CD4-positive, alpha-beta T cell treated with Interleukin-6 for 4 hours (primary cell): ENCODE results near the gene KIF7.

Source experiments
- DNase-seq: peaks from one replicate; pipeline ENCODE4 v3.0.0-alpha.2; 2020; ENCODE audit warnings: mixed read lengths

KIF7 gene

DNA sequence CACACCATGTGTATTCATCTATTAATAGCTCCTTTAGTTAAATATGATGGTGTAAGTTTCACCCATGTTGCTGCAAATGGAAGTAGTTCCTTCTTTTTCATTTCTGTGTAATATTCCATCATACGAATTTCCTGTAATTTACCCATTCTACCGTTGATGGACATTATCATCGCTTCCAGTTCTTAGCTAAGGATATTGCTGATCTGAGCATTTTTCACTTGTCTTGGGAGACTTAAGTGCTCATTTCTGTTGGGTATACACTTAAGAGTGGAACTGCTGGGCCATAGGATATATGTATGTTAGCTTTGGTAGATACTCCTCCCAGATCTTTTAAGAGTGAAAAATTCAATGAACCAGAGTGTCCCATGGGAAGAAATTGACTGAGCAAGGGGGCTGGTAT lies 12.9 kb upstream of the KIF7 start:
- DNase-seq, result no peak

- no peak for DNase-seq
Measured at GRCh38 chr15:89667706-89667960, 12.4 kb upstream of the KIF7 start.

DNA sequence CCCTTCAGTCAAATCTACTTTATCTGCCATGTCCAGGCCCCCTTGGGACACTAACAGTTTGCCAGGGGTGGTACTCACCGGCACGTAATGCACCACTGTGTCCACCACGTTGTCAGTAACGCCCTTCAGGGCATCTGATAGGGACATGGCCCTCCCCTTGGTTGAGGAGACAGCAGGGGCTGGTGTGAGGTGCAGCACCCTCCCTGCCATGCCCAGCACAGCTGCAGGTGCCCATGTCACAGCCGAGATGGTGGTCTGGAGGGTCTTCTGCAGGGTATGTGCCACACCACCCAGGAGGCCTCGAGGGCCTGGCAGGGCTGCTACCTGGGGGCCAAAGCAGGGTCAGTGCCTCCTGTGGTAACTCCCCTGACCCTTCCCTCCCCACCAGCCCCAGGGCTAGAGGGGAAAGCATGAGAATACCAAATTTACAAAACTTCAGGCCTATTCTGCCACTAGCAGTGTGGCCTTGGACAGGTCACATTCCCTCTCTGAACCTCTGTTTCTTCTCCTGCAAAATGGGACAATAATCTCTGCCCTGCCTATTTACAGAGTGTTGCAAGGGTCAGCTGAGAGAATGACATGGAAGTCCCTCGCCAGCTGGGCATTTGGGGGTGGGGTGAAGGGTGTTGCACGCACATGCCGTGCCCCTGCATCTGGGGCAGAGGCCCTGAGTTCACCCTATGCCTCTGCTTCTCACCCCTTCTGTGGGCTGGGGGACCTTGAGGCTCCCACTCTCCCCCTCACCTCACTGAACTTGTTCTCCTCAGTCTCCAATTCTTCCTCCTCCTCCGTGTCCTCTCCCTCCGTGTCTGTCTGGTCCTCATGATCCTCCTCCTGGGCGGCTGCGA lies 11.8 kb upstream of the KIF7 start:
- DNase-seq, result no peak

- no peak for DNase-seq
Measured at GRCh38 chr15:89666184-89666857, 11.1 kb upstream of the KIF7 start.

DNA sequence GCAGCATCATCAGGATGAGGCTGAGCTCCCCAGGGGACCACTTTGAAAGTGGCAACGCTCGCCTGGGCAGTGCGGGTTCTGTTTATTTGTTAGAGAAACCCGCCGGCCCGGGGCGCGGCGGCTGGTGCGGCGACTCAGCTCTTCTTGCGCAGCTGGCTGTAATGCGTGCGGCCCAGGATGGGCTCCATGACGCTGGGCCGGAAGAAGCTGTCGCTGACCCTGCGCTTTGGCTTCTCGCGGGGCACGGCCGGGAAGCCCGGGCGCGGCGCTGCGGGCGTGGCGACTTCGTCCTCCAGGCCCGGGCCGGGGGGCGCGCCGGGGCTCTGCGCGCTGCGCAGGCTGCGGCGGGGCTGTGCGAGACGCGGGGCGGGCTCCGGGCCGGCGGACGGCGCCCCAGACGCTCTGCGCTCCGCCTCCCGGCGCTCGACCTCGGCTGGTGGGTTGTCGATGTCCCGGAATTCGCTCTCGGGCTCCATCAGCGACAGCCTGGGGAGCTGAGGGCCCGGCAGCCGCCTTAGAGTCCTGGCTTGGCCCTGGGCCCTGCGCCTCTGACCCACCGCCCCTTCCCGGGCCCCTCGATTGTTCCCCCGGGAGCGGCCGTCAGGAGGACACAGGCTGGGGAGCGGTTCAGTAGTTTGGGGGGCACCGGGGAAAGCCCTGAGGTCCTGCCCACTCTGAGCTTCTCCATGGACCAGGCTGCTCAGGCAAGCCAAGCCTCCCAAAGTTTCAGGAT lies 10.3 kb upstream of the KIF7 start:
- DNase-seq, result no peak

GRCh38 chr15:89664441-89665350 lies 9.4 kb upstream of the KIF7 start:
- no peak for DNase-seq

DNA sequence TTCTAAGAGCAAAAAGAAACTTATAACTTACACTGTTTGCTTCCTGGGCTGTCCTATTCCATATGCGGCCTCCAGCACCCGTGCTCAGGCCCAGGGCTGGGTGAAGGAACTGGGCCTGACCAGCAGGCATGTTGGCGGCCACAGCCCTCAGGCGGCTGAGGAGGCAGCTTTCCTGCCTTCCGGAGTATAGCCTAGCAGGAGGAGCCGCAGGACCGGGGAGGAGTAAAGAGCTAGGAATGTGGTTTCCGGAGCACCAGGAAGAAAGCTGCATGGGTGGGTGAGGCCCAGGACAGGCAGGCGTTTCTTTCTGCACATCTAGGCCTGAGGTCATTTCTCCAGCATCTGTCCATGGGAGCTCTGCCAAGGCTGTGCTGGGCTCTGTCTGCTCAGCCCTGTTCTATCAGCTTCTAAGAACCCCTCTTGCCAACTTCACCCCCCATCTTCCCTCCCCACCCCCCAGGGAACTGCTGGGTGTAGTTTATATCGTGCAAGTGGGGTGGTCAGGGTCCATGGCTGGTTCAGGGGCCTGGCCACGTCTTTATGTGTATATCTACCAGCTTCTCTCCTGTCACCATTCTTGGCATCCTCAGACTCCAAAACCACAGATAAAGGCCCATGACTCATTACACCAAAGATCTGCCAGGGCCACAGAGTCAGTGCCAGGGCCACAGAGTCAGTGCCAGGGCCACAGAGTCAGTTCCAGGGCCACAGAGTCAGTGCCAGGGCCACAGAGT lies 7.8 kb upstream of the KIF7 start:
- DNase-seq, result no peak

GRCh38 chr15:89660556-89660955 lies 5.3 kb upstream of the KIF7 start:
- no peak for DNase-seq

DNA sequence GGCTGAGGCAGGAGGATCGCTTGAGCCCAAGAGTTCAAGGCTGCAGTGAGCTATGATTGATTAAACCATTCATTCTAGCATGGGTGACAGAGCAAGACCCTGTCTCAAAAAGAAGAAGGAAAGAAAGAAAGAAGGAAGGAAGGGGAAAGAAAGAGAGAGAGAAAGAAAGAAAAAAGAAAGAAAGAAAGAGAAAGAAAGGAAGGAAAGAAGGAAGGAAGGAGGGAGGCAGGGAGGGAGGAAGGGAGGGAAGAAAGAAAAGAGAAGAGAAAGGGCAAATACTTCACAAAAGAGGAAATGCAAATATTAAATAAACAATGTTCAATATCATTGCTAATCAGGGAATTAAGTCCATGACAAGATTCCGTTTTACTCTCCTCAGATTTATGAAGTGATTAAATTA lies 4.0 kb upstream of the KIF7 start:
- no peak for DNase-seq

DNA sequence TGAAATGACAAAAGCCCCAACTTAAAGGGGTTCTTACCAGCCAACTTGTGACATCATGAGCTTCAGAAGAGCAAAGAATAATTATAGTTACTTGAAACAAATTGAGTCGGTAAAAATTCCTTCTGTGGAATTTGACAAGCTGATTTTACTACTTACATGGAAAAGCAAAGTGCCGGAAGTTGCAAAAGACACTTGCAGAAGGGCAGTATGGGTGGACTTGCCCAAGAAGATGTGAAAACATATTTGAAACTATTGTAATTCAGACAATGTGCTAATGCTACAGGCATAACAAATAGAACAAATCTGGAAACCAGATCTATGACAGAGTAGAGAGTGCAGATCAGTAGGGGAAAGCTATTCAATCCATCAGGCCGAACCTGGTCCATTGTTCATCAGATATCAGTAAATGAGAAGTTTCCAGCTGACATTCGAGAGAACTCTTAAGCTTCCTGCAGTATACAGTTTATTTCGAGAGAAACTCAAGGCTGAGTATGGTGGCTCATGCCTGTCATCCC lies 2.5 kb upstream of the KIF7 start:
- DNase-seq, result no peak

- no peak for DNase-seq
Measured at GRCh38 chr15:89656116-89656815, 999 bp upstream of the KIF7 start.

DNA sequence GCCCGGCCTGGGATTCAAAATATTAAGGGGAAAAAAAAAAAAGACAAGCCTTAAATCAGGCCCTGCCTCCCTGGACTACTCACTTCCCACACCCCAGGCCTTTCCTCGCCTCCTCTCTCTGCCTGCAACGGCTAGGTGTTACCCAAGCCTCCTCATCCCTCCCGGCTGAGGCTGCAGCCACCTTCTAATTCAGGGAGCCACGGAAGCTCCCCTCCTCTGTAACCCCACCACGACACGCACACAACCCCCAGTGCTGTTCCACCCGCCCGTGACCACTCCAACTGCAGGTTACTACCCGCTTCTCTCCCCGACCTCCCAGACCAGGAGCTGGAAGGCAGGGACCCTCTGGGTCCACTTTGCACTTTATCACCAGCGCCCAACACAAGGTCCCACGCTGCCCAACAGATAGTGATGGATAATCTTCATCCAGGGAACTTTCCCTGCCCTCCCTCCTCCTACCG lies 936 bp downstream of the KIF7 start:
- no peak for DNase-seq

DNA sequence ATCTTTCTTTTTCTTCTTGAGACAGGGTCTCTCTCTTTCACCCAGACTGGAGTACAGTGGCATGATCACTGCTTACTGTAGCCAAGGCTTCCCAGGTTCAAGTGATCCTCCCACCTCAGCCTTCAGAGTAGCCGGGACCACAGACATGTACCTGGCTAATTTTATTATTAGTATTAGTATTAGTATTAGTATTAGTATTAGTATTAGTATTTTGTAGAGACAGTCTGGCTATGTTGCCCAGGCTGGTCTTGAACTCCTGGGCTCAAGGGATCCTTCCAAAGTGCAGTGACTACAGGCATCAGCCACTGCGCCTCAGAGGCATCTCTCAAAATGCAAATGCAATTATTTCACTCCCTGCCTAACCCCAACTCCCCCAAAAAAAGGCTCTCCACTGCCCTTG lies 1.7 kb downstream of the KIF7 start:
- no peak for DNase-seq

DNA sequence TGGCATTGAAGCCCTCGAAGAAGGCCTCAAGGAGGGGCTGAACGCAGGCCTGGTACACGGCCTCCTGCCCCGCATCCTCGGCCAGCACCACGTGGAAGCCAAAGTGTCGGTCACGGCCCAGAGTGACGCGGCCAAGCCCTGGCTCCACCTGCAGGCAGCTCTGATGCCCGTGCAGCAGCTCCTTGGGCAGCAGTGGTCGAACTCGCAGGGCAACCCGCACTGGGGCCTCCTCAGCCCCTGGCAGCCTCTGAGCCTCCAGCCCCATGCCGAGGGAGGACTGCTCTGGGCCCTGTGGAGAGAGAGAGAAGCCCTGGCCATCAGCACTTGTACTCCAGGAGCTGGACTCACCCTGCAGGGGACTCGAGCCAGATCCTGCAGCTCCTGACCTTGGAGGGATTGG lies 2.6 kb downstream of the KIF7 start:
- no peak for DNase-seq

DNA sequence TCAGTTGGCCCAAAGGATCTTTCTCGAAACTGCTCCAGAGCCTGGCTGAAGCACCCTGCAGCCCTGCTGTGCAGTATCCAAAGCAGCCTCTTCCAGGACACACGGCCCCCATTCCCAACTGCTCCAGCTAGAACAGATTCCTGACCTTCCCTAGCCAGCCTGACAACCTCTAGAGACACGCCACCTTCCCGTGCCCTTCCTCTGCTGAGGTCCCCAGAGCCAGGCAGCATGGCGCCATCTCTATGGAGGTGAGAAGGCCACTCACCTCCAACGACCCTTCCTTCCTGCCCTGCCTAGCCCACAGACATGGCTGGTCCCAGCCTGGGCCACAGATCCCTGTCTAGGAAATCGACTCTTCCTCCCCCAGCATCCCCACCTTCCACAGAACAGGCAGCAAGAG lies 3.1 kb downstream of the KIF7 start:
- DNase-seq, result no peak

GRCh38 chr15:89649716-89650115 lies 5.6 kb downstream of the KIF7 start:
- no peak for DNase-seq

DNA sequence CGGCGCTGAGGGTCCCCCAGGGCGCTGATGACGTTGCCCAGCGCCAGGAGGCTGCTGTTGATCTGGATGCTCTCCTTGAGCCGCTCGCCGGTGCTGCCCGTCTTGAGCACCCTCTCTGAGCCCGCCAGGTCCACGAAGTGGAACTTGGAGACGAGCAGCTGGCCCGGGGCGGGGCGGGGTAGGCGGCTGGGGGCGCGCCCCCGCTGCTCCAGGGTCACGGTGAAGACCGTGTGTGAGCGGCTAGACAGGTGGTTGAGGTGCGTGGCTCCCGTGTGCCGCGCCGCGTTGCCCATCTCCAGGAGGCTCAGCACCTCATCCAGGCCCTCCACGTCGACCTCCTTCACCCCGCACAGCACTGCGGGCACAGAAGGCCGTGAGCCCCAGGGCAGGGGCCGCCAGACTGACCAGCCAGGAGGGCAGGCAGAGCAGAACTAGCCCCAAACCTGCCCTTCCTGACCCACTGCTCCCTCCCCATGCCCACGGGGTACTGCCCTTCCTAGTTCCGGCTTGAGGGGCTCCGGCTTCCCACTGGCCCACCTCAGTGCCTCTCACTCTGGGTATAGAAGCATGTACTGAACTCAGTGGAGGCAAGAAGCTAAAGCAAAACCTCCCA lies 6.1 kb downstream of the KIF7 start:
- DNase-seq, result no peak

DNA sequence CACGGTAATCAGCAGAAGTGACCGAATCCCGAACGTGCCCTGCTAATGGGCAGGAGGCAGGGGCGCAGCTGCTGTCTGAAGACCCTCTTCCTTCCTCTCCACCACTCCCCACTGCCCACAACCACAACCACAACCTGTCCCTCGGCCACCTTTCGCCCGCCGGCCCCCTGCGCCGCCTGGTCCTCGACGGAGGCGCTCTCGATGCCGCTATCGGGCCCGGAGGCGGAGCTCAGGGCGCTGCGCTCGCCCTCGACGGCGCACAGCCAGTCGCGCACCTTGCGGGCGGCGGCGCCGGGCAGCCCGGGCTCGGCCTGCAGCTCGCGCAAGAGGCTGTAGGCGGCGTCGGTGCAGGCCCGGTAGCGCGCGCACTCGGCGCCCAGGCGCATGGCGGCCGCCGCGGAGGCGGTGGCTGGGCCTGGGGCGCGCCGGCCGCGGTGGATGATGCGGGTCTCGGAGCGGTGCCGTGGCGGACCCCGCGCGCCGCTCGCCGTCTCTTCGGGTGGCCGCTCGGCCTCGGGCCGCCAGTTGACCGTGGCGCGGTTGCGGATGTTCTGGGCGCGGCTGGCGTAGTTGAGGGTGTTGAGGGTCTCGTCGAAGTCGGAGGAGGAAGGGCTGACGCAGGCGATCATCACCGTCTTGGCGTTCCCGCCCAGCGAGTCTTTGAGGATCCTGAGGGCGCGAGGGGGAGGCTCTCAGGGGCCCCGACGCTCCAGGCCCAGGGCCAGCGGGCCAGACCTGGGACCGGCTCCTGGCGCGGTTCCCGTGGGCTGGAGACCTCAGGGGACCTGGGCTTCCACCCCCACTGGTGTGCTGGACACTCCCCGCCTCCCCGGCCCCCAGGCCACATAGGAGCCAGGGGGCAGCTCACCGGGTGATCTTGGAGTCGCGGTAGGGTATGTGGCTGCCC lies 6.9 kb downstream of the KIF7 start:
- no peak for DNase-seq

- DNase-seq, result peak; percentile 51
Measured at GRCh38 chr15:89647191-89647851, 7.9 kb downstream of the KIF7 start.
